A673 (cell line): ENCODE measurements around the gene ZFPM1.

Experiments used
- EZH2 ChIP-seq: fragments of 200-600 bp; sonication (generic); IDR thresholded peaks from 2 replicates; pipeline ENCODE4 v1.6.1; 2017; ENCODE audit warnings: borderline replicate concordance, low read depth, mild to moderate bottlenecking, mixed read lengths, antibody characterized with exemption, low read length; ENCODE audit not compliant: poor library complexity, severe bottlenecking
- TF ChIP-seq, protein P1 (sequence below): fragments of 300-800, 200-600 bp; sonication (generic); conservative IDR thresholded peaks from 2 replicates; pipeline ENCODE4 v1.5.1; 2017; ENCODE audit warnings: low read depth, mild to moderate bottlenecking, antibody characterized with exemption, low read length, moderate library complexity, mixed read lengths

DNA sequence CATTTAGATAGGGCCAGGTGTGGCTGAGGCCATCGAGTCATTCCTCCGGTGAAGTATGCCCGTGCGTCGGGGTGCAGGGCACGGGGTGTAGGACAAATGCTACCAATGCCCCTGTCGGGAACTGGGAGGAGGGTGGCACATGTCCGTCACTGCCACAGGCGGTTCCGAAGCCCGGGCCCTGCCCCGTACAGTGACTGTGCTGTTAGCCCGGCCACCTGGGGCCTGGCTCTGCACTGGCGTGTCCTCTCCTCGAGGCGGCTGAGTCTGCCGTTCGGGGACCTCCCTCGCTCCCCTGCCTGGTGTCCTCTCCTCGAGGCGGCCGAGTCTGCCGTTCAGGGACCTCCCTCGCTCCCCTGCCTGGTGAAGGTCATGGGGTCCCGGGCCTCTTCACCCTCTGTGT lies 7.0 kb upstream of the ZFPM1 start:
- TF ChIP-seq, protein P1, sequence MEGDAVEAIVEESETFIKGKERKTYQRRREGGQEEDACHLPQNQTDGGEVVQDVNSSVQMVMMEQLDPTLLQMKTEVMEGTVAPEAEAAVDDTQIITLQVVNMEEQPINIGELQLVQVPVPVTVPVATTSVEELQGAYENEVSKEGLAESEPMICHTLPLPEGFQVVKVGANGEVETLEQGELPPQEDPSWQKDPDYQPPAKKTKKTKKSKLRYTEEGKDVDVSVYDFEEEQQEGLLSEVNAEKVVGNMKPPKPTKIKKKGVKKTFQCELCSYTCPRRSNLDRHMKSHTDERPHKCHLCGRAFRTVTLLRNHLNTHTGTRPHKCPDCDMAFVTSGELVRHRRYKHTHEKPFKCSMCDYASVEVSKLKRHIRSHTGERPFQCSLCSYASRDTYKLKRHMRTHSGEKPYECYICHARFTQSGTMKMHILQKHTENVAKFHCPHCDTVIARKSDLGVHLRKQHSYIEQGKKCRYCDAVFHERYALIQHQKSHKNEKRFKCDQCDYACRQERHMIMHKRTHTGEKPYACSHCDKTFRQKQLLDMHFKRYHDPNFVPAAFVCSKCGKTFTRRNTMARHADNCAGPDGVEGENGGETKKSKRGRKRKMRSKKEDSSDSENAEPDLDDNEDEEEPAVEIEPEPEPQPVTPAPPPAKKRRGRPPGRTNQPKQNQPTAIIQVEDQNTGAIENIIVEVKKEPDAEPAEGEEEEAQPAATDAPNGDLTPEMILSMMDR: no peak
- no peak for TF ChIP-seq EZH2
